Esophagus muscularis mucosa (tissue), 4 donors: ENCODE data around the gene NQO2. TPM values are rescaled to one million over a fixed set of nuclear protein-coding genes. Genes with fewer than 3 reads are reported as not detected.
A peak's percentile ranks its signal among the peaks of the same experiment; 100 is the strongest.
"Not testable (repeated sequence)": the region's sequence is repeated elsewhere in the genome, so short reads cannot be mapped to it uniquely, and the experiment has no call there.

Experiments used
- DNase-seq: peaks from one replicate; pipeline ENCODE4 v3.0.0-alpha.2; 2017; ENCODE audit errors: extremely low spot score
- H3K27ac ChIP-seq, 4 donors: fragments of 200-600 bp; sonication (generic); replicated peaks in 1 of 4; 1 replicate in 3 of 4; 2 replicates in 1 of 4; pipeline ENCODE4 v1.5.1; 2016 to 2019; ENCODE audit warnings: mild to moderate bottlenecking in 1 of 4
- H3K27me3 ChIP-seq, 4 donors: fragments of 200-600 bp; sonication (generic); one replicate each; pipeline versions ENCODE4 v1.5.1 to v1.6.0; 2016 to 2019
- H3K36me3 ChIP-seq, 4 donors: fragments of 200-600 bp; sonication (generic); one replicate each; pipeline ENCODE4 v1.5.1; 2016 to 2019
- H3K4me1 ChIP-seq, 4 donors: fragments of 200-600 bp; sonication (generic); one replicate each; pipeline ENCODE4 v1.5.1; 2016 to 2019
- H3K4me3 ChIP-seq, 4 donors: fragments of 200-600 bp; sonication (generic); 1 replicate in 2 of 4; 2 replicates in 2 of 4; pipeline ENCODE4 v1.5.1; 2016 to 2019; ENCODE audit warnings: mild to moderate bottlenecking in 4 of 4, moderate library complexity in 1 of 4
- H3K9me3 ChIP-seq, 4 donors: fragments of 200-600 bp; sonication (generic); 1 replicate in 3 of 4; 2 replicates in 1 of 4; pipeline ENCODE4 v1.5.1; 2016 to 2019
- CTCF ChIP-seq, 3 experiments: fragments of 200-600 bp in 2 of 3; fragments of 450-650 bp in 1 of 3; sonication (generic) in 2 of 3; IDR thresholded peaks; one replicate each; pipeline ENCODE4 v1.5.1; 2017 to 2019; ENCODE audit warnings: antibody characterized with exemption in 3 of 3, mild to moderate bottlenecking in 2 of 3, moderate library complexity in 1 of 3
- EP300 ChIP-seq: sonication (generic); formaldehyde crosslinking; IDR thresholded peaks from one replicate; pipeline ENCODE4 v1.6.1; 2017; ENCODE audit warnings: antibody characterized with exemption
- POLR2A ChIP-seq: fragments of 450-650 bp; IDR thresholded peaks from one replicate; pipeline ENCODE4 v1.6.1; 2017; ENCODE audit warnings: antibody characterized with exemption, moderate library complexity, mild to moderate bottlenecking, low read depth
- POLR2AphosphoS5 ChIP-seq, 2 donors: sonication (generic); formaldehyde crosslinking; IDR thresholded peaks; one replicate each; pipeline ENCODE4 v1.6.1; 2017; ENCODE audit warnings: antibody characterized with exemption in 2 of 2
- WGBS: methylation state at CpG from one replicate; pipeline ENCODE4 v1.1.5; 2018; 5-methylcytosine and 5-hydroxymethylcytosine counted together
- intact Hi-C: fragments of 100-400 bp; cut with DNase I; formaldehyde crosslinking; loops from one replicate; pipeline ENCODE4 v1.15.1; 2023
- total RNA-seq, 4 donors: library from RNA; depleted of rRNA; stranded (reverse); fragments of >200 nt; gene quantifications; one replicate each; pipeline versions ENCODE4 v1.1.0 to v1.2.1, GENCODE V29; 2016

The NQO2 gene
- total RNA-seq, 4 donors from 2014 or later, result 22.9 to 31.3 (median 27.2) TPM

- H3K27me3 ChIP-seq, result no peaks in the 10 kb centered on the region
- DNase-seq, result no peak
- no peak overlapping the region for H3K4me3 ChIP-seq
- intact Hi-C loops, result no loop called here
- no peak for TF ChIP-seq POLR2AphosphoS5 (IDR thresholded peaks at IDR 0.05)
- no peak for TF ChIP-seq POLR2A
- no peak for TF ChIP-seq CTCF (IDR thresholded peaks at IDR 0.05)
- TF ChIP-seq EP300, result no peak
- 75% methylated on average over 11 of the region's 11 CpGs for WGBS
- no peaks in the 10 kb centered on the region for H3K9me3 ChIP-seq
- no peaks in the 10 kb centered on the region for H3K36me3 ChIP-seq
- peaks cover 13 to 29% (median 27%) of the 10 kb centered on the region in 4 donors for H3K4me1 ChIP-seq
- no peak overlapping the region for H3K27ac ChIP-seq
Measured at GRCh38 chr6:3057063-3057770, 57.5 kb downstream of the NQO2 start.

- H3K27me3 ChIP-seq, result no peaks in the 10 kb centered on the region
- H3K9me3 ChIP-seq, result no peaks in the 10 kb centered on the region
- WGBS, result 81% methylated on average over 2 of the region's 2 CpGs
- H3K27ac ChIP-seq, result no peak overlapping the region
- peaks cover 11 to 18% (median 18%) of the 10 kb centered on the region in 4 donors for H3K4me1 ChIP-seq
- no peak for DNase-seq
- no peak overlapping the region for H3K4me3 ChIP-seq
- no peaks in the 10 kb centered on the region for H3K36me3 ChIP-seq
- intact Hi-C loops, result loop anchor here (2.0 kb wide), 1 partner anchor 62 kb away; no protein-coding TSS in a partner anchor
- no peak for TF ChIP-seq POLR2AphosphoS5 (IDR thresholded peaks at IDR 0.05)
- no peak for TF ChIP-seq POLR2A
- no peak for TF ChIP-seq CTCF (IDR thresholded peaks at IDR 0.05)
- TF ChIP-seq EP300, result no peak
Measured at GRCh38 chr6:3058957-3059356, 59.3 kb downstream of the NQO2 start.

- H3K36me3 ChIP-seq, intact Hi-C loops, H3K9me3 ChIP-seq, H3K27ac ChIP-seq, DNase-seq, H3K27me3 ChIP-seq, H3K4me3 ChIP-seq: not testable (repeated sequence)
- H3K4me1 ChIP-seq, result peaks cover 10 to 17% (median 16%) of the 10 kb centered on the region in 4 donors
- WGBS, result 95% methylated on average over 11 of the region's 11 CpGs
Measured at GRCh38 chr6:3060092-3060491, 60.4 kb downstream of the NQO2 start.

- no peaks in the 10 kb centered on the region for H3K9me3 ChIP-seq
- TF ChIP-seq POLR2AphosphoS5 (IDR thresholded peaks at IDR 0.05) (no peak), EP300 (no peak), CTCF (IDR thresholded peaks at IDR 0.05) (no peak), POLR2A (no peak)
- no peaks in the 10 kb centered on the region for H3K27me3 ChIP-seq
- H3K27ac ChIP-seq, result no peak overlapping the region
- intact Hi-C loops, result no loop called here
- no peak for DNase-seq
- no peak overlapping the region for H3K4me3 ChIP-seq
- WGBS, result 94% methylated on average over 5 of the region's 5 CpGs
- no peaks in the 10 kb centered on the region for H3K36me3 ChIP-seq
- peaks cover 7 to 23% (median 17%) of the 10 kb centered on the region in 4 donors for H3K4me1 ChIP-seq
Measured at GRCh38 chr6:3061501-3061941, 61.8 kb downstream of the NQO2 start.

- DNase-seq, H3K9me3 ChIP-seq, H3K36me3 ChIP-seq, H3K27me3 ChIP-seq, intact Hi-C loops: not testable (repeated sequence)
- Histone ChIP-seq H3K27ac (peak overlapping the region; percentile 91 to 98 (median 95)), H3K4me1 (peaks cover 13 to 35% (median 27%) of the 10 kb centered on the region in 4 donors), H3K4me3 (peak overlapping the region; percentile 68 to 94 (median 78))
- no CpG with 5 or more reads among the region's 19 CpGs for WGBS
Measured at GRCh38 chr6:3063340-3063732, 63.6 kb downstream of the NQO2 start.
